ENCODE data around the gene CSRP2. TPM values are rescaled to one million over a fixed set of nuclear protein-coding genes. Genes with fewer than 3 reads are reported as not detected.

The CSRP2 gene
- total and polyA plus RNA-seq, 8 donors = 6.4 to 162 (median 32.7) TPM; not detected in 1

GRCh38 chr12:76890151-76891143, 11.6 kb upstream of the CSRP2 start:
- TF ChIP-seq POLR2AphosphoS5 (IDR thresholded peaks at IDR 0.05) (no peak), POLR2A (IDR thresholded peaks at IDR 0.05) (no peak), CTCF (IDR thresholded peaks at IDR 0.05) (no peak), EP300 (IDR thresholded peaks at IDR 0.05) (no peak)
- DNase-seq = peak in 1 of 2 donors; percentile 41
- intact Hi-C loops (cut with DNase I; ENCODE audit: low total_unique reads) = no loop called here
- WGBS, 5 donors = 47 to 55% (median 50%) methylated on average over 8 of the region's 8 CpGs
- Histone ChIP-seq H3K27me3 (no peaks in the 10 kb centered on the region), H3K36me3 (no peaks in the 10 kb centered on the region), H3K4me1 (no peaks in the 10 kb centered on the region), H3K9me3 (peaks cover 0 to 8% (median 3%) of the 10 kb centered on the region in 4 donors), H3K4me3 (no peak overlapping the region), H3K27ac (no peak overlapping the region)

- H3K9me3 ChIP-seq = no peaks in the 10 kb centered on the region
- no peaks in the 10 kb centered on the region for H3K36me3 ChIP-seq
- H3K4me3 ChIP-seq = no peak overlapping the region
- DNase-seq = no peak
- no peaks in the 10 kb centered on the region for H3K27me3 ChIP-seq
- intact Hi-C loops (cut with DNase I; ENCODE audit: low total_unique reads) = no loop called here
- H3K4me1 ChIP-seq = no peaks in the 10 kb centered on the region
- 91 to 100% (median 98%) methylated on average over 1 of the region's 1 CpG for WGBS, 5 donors
- no peak for TF ChIP-seq CTCF (IDR thresholded peaks at IDR 0.05)
- no peak for TF ChIP-seq POLR2A (IDR thresholded peaks at IDR 0.05)
- no peak for TF ChIP-seq POLR2AphosphoS5 (IDR thresholded peaks at IDR 0.05)
- no peak for TF ChIP-seq EP300 (IDR thresholded peaks at IDR 0.05)
- no peak overlapping the region for H3K27ac ChIP-seq
These were observed 10.0 kb upstream of the CSRP2 start for GRCh38 chr12:76888775-76889174.

- peaks cover 4 to 16% (median 11%) of the 10 kb centered on the region in 4 donors for H3K4me1 ChIP-seq
- no peak overlapping the region for H3K4me3 ChIP-seq
- peaks cover 0 to under 1% (median 0%) of the 10 kb centered on the region in 3 donors for H3K27me3 ChIP-seq
- TF ChIP-seq POLR2A (IDR thresholded peaks at IDR 0.05) (no peak), CTCF (IDR thresholded peaks at IDR 0.05) (no peak), POLR2AphosphoS5 (IDR thresholded peaks at IDR 0.05) (no peak), EP300 (IDR thresholded peaks at IDR 0.05) (no peak)
- no peaks in the 10 kb centered on the region for H3K36me3 ChIP-seq
- no peak overlapping the region for H3K27ac ChIP-seq
- no peaks in the 10 kb centered on the region for H3K9me3 ChIP-seq
- DNase-seq = peak in 1 of 2 donors; percentile 79
- intact Hi-C loops (cut with DNase I; ENCODE audit: low total_unique reads) = no loop called here
- WGBS, 5 donors = 61 to 70% (median 63%) methylated on average over 2 of the region's 2 CpGs
These were observed 5.0 kb upstream of the CSRP2 start for GRCh38 chr12:76883811-76884210.

GRCh38 chr12:76883151-76883550, 4.3 kb upstream of the CSRP2 start:
- DNase-seq = no peak
- 84 to 93% (median 90%) methylated on average over 6 of the region's 6 CpGs for WGBS, 5 donors
- Histone ChIP-seq H3K4me1 (peaks cover 9 to 21% (median 13%) of the 10 kb centered on the region in 4 donors), H3K4me3 (no peak overlapping the region), H3K27ac (no peak overlapping the region), H3K9me3 (no peaks in the 10 kb centered on the region), H3K27me3 (peaks cover 0 to 7% (median 6%) of the 10 kb centered on the region in 3 donors), H3K36me3 (no peaks in the 10 kb centered on the region)
- intact Hi-C loops (cut with DNase I; ENCODE audit: low total_unique reads) = no loop called here
- no peak for TF ChIP-seq EP300 (IDR thresholded peaks at IDR 0.05)
- TF ChIP-seq POLR2A (IDR thresholded peaks at IDR 0.05) = no peak
- TF ChIP-seq POLR2AphosphoS5 (IDR thresholded peaks at IDR 0.05) = no peak
- TF ChIP-seq CTCF (IDR thresholded peaks at IDR 0.05) = no peak

Data from stomach (tissue), 9 donors.